ENCODE data around the gene FLT1.

Gene FLT1

DNA sequence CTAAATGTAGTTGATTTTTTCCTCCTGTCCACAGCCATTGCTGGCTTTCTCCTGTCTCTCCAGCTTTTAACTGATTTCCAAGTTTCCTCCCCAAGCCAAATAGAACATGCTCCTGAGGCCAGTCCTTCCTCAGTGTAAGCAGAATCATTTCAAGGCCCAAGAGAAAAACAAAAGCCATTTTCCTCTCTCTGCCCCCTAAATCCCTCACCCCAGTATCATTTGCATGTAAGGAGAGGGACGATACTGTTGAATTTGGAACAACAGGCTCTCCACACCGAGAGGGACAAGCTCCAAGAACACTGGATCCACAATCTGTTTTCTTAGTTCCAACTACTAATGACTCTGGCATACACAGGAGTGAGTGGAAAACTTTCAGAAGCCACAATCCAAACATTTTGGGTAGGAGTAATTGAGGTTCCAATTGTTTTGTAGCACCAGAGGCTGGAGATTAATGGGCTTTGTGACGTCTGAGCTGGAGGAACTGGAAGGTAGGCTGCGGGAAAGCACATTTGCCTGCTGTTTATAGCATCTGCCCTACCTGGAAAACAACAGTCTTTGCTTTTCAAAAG is 156.8 kb downstream of the FLT1 start:
- TF ChIP-seq, protein P1, sequence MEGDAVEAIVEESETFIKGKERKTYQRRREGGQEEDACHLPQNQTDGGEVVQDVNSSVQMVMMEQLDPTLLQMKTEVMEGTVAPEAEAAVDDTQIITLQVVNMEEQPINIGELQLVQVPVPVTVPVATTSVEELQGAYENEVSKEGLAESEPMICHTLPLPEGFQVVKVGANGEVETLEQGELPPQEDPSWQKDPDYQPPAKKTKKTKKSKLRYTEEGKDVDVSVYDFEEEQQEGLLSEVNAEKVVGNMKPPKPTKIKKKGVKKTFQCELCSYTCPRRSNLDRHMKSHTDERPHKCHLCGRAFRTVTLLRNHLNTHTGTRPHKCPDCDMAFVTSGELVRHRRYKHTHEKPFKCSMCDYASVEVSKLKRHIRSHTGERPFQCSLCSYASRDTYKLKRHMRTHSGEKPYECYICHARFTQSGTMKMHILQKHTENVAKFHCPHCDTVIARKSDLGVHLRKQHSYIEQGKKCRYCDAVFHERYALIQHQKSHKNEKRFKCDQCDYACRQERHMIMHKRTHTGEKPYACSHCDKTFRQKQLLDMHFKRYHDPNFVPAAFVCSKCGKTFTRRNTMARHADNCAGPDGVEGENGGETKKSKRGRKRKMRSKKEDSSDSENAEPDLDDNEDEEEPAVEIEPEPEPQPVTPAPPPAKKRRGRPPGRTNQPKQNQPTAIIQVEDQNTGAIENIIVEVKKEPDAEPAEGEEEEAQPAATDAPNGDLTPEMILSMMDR (IDR thresholded peaks at IDR 0.05; ENCODE audit: control insufficient read depth, insufficient read depth, low read depth, low read length, missing control alignments) = no peak
- no peak overlapping the region for H3K4me3 ChIP-seq (ENCODE audit: control insufficient read depth, low read depth, low read length)
- DNase-seq (ENCODE audit: low read depth) = no peak

DNA sequence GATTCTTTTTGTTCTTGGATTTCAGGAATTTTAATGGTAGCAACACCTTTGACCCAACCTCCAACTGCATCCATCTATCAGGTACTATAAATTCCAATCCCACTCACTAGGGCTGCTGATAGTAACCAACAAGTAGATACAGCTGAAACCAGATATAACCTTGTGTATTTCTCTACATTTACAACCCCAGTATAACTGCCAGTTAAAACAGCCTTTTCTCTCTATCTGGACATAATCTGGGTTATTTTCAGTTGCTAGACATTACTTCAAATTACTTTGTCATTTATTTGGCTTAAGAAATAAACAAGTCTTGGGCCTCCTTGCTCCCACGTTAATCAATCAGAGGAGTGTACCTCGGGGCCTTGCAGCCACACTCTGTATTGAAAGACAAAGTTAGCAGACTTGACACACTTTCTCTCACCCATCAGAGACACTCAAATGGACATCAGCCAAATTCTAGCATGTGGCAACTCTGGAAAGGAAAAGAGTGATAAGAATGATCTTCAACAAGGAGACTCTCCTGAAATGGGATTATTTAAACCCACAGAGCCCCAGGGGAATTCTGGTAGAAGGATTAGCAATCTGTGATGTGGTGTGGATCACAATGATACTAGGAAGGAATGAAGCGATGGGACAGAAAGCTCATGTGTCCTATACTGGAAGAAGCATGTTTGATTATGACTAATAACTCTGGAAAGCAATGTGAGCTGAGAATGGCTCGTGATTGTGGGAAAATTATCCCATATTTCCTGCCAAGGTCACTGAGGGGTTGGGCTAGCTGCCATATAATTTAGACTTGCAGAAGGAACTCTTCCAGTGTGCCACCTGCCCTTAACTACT is 157.5 kb downstream of the FLT1 start:
- peak; percentile 75 for DNase-seq (ENCODE audit: low read depth)
- TF ChIP-seq, protein P1 (IDR thresholded peaks at IDR 0.05; ENCODE audit: control insufficient read depth, insufficient read depth, low read depth, low read length, missing control alignments) = no peak
- H3K4me3 ChIP-seq (ENCODE audit: control insufficient read depth, low read depth, low read length) = no peak overlapping the region

DNA sequence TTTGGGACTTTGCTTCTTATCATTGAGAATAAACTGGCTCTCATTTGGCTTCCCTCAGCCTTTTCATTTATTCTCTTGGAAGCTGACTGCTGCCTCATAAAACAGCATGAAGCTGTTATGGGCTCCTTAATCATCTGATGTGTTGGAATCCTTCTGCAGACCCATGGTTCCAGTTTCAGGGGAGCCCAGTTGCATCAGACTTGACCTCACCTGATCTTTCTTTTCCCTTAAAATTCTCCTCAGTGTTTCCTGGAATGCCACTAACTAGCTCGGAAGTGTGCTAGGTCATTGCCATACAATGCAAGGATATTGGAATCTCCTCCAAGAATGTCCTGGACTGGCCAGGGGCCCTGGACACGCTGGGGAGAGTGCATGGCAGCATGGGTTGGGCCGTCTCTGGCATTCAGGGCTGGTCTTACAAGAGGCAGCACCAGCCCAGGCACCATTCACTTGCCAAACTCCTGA is 158.7 kb downstream of the FLT1 start:
- no peak for DNase-seq (ENCODE audit: low read depth)
- TF ChIP-seq, protein P1 (IDR thresholded peaks at IDR 0.05; ENCODE audit: control insufficient read depth, insufficient read depth, low read depth, low read length, missing control alignments) = no peak
- H3K4me3 ChIP-seq (ENCODE audit: control insufficient read depth, low read depth, low read length) = no peak overlapping the region

DNA sequence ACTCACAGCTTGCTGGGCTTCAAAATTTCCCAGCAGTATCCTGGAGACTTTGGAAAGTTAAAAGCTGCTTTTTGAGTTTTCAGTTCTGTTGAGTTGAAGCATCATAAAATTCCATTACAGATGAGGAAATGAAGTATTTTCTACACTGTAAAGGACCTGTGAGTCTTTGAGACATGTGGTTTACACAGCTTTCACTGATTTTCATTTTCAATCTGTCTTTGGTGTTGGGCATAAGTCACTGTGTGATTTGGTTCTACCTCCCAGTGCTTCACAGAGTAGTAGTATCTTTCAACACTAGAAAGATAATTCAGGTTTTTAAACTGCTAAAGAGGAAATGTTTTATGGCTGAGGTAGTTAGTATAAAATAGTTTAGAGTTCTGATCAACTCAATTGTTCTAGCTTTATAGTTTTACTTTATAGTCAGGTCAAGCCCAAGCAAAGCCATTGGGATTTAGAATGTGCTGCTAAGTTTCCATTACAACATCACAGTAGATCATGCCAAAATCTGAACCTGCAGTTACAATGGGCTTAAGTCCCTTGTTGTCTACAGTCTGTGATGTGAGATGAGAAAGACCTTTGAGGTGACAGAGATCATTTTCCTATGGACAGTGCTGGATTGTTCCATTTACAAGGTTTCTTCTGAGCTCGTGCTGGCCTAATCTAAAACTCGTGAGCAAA is 161.6 kb downstream of the FLT1 start:
- no peak for DNase-seq (ENCODE audit: low read depth)
- no peak overlapping the region for H3K4me3 ChIP-seq (ENCODE audit: control insufficient read depth, low read depth, low read length)
- TF ChIP-seq, protein P1 (IDR thresholded peaks at IDR 0.05; ENCODE audit: control insufficient read depth, insufficient read depth, low read depth, low read length, missing control alignments) = no peak

DNA sequence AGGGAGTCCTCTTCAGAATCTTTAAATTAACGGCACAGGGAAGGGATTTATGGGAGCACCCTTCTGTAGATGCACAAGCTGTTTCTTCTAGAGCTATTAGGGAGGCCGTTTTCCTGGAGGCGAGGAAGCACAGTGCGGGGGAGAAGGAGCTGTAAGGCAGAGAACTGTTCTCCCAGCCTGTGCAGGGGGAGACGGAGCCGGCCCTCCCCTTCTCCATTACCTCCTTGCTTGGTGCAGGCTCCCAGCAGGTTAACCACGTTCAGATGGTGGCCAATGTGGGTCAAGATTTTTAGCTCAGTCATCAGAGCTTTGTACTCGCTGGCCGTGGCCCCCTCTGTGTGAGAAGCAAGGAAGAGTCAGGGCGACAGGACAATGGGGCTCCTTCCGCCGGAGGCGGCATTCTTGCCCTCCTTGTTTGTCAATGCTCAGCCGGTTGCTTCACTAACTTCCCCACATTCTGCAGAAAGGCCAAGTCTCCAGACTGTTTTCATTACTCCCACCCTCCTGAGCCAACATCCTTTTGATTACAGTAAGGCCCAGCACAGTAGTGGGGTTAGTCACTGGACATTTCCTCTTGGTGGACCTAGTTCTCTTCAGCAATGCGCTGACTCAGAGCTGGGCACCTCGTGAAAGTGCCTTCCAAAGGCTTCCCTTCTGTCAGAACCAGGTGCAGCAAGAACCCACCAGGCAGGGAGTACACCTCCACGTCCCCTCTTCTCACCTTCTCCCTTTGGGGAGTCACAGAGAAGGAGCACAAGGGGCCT is 165.4 kb downstream of the FLT1 start:
- peak; percentile 97 for DNase-seq (ENCODE audit: low read depth)
- TF ChIP-seq, protein P1 (IDR thresholded peaks at IDR 0.05; ENCODE audit: control insufficient read depth, insufficient read depth, low read depth, low read length, missing control alignments) = no peak
- no peak overlapping the region; the same call in 1 of the 2 replicates for H3K4me3 ChIP-seq (ENCODE audit: control insufficient read depth, low read depth, low read length)

DNA sequence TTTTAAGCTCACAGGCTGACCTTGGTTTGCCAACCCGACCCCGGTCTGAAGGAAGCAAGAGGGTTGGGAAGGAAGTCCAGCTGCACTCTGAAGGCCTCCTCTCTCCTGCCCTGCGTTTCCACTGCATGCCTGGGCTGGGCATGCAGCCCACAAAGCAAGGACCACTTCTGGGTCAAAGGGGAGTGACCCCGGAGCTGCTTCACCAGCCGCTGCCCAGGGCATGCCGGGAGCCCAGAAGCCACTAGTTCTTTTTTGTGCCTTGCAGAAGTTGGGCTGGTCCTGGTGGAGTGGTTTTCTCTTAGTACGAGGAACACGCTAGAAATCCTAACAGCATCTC is 166.7 kb downstream of the FLT1 start:
- H3K4me3 ChIP-seq (ENCODE audit: control insufficient read depth, low read depth, low read length) = no peak overlapping the region
- TF ChIP-seq, protein P1 (IDR thresholded peaks at IDR 0.05; ENCODE audit: control insufficient read depth, insufficient read depth, low read depth, low read length, missing control alignments) = no peak
- no peak for DNase-seq (ENCODE audit: low read depth)

All from AG09309 (cell line).